Astrocyte of the cerebellum (primary cell): ENCODE measurements around the gene MYMX.

Source experiments
- DNase-seq: peaks from one replicate; pipeline ENCODE4 v3.0.0-alpha.2; 2011; ENCODE audit warnings: low read depth
- H3K4me3 ChIP-seq: 2 replicates; pipeline ENCODE4 v1.5.1; 2011; ENCODE audit warnings: mild to moderate bottlenecking, low read depth, low read length, moderate library complexity
- CTCF ChIP-seq: IDR thresholded peaks from 2 replicates; pipeline ENCODE4 v1.5.1; 2012; ENCODE audit warnings: low read length, low read depth, moderate library complexity, mild to moderate bottlenecking; ENCODE audit errors: missing control alignments
- in situ Hi-C: cut with HindIII; loops from 2 replicates; pipeline ENCODE4 v1.10.0; 2017; ENCODE audit warnings: low sequenced_read_pairs

Gene MYMX

GRCh38 chr6:44251576-44252524 lies 35.1 kb downstream of the MYMX start:
- no peak overlapping the region for H3K4me3 ChIP-seq
- TF ChIP-seq CTCF, result no peak
- in situ Hi-C loops, result no loop called here
- DNase-seq, result no peak

GRCh38 chr6:44253307-44254101 lies 36.8 kb downstream of the MYMX start:
- in situ Hi-C loops, result no loop called here
- TF ChIP-seq CTCF, result peak; percentile 51
- no peak overlapping the region for H3K4me3 ChIP-seq
- DNase-seq, result no peak

DNA sequence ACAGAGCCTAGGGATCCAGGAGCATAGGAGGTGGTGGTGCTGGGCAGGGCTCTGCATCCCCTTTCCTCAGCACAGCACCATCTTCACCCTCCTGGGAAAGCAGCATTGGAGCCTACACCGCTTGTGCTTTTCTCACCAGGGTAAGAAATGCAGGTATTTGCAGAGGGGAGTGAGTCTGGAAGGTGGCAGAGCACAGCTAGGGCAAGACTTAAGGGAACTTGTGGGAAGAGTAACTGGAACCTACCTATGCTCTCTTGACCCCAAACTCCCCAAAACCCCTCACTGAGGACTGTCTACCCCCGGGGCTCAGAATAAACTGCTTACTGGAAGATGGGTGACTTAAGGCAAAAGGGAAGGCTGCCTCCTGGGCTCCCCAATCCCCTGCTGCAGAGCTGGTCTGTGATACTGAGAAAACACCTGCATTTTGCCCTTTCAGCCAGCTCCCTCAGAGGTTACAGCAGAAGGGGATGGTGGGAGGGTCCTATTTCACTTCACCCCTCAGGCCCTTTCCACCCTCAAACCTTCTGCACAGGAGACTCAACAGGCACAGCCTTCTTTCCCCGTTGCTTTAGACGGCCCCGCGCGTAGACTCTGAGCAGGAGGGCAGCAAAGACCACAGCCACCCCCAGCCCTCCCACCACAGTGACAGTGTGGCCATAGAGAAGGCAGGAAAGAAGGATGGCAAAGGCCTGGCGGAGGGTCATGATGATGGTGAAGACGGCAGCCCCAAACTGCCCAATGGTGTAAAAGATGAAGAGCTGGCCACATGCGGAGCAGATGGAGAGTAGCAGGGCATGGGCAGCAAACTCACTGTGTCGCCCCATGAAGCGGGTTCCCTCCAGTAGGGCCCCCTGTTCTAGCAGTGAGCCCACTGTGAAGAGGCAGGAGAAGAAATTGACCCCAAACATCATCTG lies 37.7 kb downstream of the MYMX start:
- in situ Hi-C loops, result loop anchor here (5.0 kb wide), 1 partner anchor 53 kb away; no protein-coding TSS in a partner anchor
- DNase-seq, result no peak
- no peak for TF ChIP-seq CTCF
- no peak overlapping the region for H3K4me3 ChIP-seq

DNA sequence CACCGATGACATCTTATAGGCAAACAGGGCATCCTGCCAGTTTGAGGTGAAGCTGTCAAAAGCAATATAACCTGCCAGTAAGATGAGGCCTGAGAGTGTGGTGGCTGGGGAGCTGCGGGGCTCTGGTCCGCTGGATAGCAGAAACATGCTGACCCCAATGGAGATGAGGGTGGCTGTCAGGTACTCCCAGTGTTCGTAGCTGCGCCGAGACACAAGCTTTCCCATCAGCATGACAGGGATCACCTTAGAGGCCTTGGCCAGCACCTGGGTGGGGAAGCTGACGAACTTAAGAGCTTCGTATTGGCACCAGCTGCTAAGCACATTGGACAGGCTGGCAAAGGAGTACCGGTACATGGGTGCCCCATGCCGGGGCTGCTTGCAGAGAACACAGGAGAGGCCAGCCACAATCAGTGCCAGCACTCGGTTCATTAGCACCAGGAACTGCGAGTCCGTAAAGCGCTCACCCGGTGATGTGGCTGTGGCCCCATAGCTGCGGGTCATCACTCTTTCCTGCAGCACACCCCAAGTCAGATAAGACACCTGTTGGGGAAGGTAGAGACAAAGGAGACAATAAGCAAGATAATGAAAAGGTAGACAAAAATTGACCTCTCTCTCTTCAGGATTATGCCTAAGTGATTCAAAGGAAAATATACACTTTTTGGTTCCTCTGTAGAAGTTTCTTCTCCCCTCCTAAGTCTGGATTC lies 38.5 kb downstream of the MYMX start:
- no peak overlapping the region for H3K4me3 ChIP-seq
- no peak for DNase-seq
- TF ChIP-seq CTCF, result no peak
- in situ Hi-C loops, result loop anchor here (5.0 kb wide), 1 partner anchor 52 kb away; no protein-coding TSS in a partner anchor

DNA sequence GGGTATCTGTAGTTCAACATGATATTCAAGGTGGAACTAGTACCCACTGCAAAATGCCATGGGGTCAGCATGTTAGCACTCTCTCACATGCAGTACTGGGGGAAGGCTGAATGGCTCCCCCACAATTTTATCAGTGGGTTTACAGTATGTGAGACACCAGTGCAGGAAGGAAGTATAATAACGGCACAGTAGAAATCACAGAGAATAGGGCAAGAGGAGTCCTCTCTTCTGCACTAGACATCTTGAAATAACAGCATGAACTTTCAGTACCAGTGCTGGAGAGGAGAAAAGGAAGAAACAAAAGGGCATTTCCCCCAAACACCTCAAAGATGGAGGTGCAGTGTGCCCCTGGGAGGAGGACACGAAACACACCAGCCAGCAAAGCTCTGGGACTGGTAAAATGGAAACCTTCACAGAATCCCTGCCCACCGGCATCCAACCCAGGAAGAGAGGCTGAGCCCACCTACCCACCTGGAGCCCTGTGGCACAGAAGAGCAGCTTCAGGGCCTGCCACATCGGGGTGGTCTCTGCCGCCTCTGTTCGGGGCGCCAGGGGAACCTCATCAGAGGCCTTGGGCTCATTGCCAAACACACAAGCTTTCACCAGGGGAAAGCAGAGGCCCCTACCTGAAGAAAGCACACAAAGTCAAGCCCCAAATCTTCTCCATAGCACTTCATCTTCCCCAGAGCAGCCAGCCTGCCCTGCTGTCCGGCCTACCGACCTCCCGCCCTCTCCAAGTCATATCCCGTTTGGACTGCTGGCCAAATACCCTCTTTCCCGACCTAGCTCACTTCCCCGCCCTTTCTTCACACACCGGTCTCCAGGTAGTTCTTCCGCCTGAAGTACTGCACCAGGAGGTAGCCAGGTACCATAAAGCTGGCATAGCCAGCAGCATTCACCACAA lies 39.4 kb downstream of the MYMX start:
- in situ Hi-C loops, result loop anchor here (5.0 kb wide), 1 partner anchor 51 kb away; no protein-coding TSS in a partner anchor
- TF ChIP-seq CTCF, result no peak
- no peak for DNase-seq
- H3K4me3 ChIP-seq, result peak overlapping the region; percentile 94
